Upper lobe of left lung (tissue), 4 donors: Measurements from ENCODE around the gene MIF.

Source experiments
- EP300 ChIP-seq, 4 donors: sonication (generic); formaldehyde crosslinking; IDR thresholded peaks; one replicate each; pipeline ENCODE4 v1.5.1; 2017; ENCODE audit warnings: antibody characterized with exemption in 4 of 4, control low read depth in 2 of 4
- POLR2AphosphoS5 ChIP-seq, 2 donors: sonication (generic); formaldehyde crosslinking; IDR thresholded peaks; one replicate each; pipeline ENCODE4 v1.5.1; 2017; ENCODE audit warnings: antibody characterized with exemption in 2 of 2
- TF ChIP-seq, protein P1 (sequence below), 6 experiments: fragments of 450-650 bp in 4 of 6; fragments of 200-600 bp in 2 of 6; sonication (generic) in 2 of 6; IDR thresholded peaks; one replicate each; pipeline ENCODE4 v1.5.1; 2016 to 2019; ENCODE audit warnings: antibody characterized with exemption in 6 of 6

GRCh38 chr22:23882370-23882769 is 11.8 kb upstream of the MIF start:
- TF ChIP-seq, protein P1, sequence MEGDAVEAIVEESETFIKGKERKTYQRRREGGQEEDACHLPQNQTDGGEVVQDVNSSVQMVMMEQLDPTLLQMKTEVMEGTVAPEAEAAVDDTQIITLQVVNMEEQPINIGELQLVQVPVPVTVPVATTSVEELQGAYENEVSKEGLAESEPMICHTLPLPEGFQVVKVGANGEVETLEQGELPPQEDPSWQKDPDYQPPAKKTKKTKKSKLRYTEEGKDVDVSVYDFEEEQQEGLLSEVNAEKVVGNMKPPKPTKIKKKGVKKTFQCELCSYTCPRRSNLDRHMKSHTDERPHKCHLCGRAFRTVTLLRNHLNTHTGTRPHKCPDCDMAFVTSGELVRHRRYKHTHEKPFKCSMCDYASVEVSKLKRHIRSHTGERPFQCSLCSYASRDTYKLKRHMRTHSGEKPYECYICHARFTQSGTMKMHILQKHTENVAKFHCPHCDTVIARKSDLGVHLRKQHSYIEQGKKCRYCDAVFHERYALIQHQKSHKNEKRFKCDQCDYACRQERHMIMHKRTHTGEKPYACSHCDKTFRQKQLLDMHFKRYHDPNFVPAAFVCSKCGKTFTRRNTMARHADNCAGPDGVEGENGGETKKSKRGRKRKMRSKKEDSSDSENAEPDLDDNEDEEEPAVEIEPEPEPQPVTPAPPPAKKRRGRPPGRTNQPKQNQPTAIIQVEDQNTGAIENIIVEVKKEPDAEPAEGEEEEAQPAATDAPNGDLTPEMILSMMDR (IDR thresholded peaks at IDR 0.05), result no peak
- no peak for TF ChIP-seq EP300 (IDR thresholded peaks at IDR 0.05)
- no peak for TF ChIP-seq POLR2AphosphoS5 (IDR thresholded peaks at IDR 0.05)
